ENCODE data around the gene SETBP1. TPM values are rescaled to one million over a fixed set of nuclear protein-coding genes. Genes with fewer than 3 reads are reported as not detected.

SETBP1 gene
- total and polyA plus RNA-seq, 2 of the 8 experiments (the other 6 are each of a cell fraction or from before 2014, with no cell fraction given): 2.0 to 6.5 TPM

GRCh38 chr18:44805643-44806042, 125.0 kb downstream of the SETBP1 start (continued):
- TF ChIP-seq HDAC6 (IDR thresholded peaks at IDR 0.05; ENCODE audit: low read depth, low read length) (no peak), SAP30 (IDR thresholded peaks at IDR 0.05; ENCODE audit: insufficient read depth, insufficient replicate concordance, low read length) (no peak)

Data from H1 (cell line).